Activated naive CD4-positive, alpha-beta T cell treated with anti-CD3 and anti-CD28 coated beads for 36 hours (primary cell): Measurements from ENCODE around the gene SPRR3. TPM values are rescaled to one million over a fixed set of nuclear protein-coding genes. Genes with fewer than 3 reads are reported as not detected.
"Not testable (repeated sequence)": the region's sequence is repeated elsewhere in the genome, so short reads cannot be mapped to it uniquely, and the experiment has no call there.

Source experiments
- CTCF ChIA-PET: fragments of 350-600 bp; sonication (Branson Sonifier 250); formaldehyde crosslinking; loops from one replicate; lab custom pipeline; 2021; ENCODE audit warnings: antibody characterized with exemption; lab: Charles Lee
- DNase-seq: peaks from one replicate; pipeline ENCODE4 v3.0.0-alpha.2; 2020
- H3K27ac Mint-ChIP-seq: one replicate; pipeline ENCODE4 v1.8.0; 2021; ENCODE audit warnings: mild to moderate bottlenecking, mixed read lengths
- H3K27me3 Mint-ChIP-seq: one replicate; pipeline ENCODE4 v1.8.0; 2021; ENCODE audit warnings: low read depth, mixed read lengths
- H3K36me3 Mint-ChIP-seq: one replicate; pipeline ENCODE4 v1.8.0; 2021; ENCODE audit warnings: low read depth, mixed read lengths
- H3K4me1 Mint-ChIP-seq: one replicate; pipeline ENCODE4 v1.8.0; 2021; ENCODE audit warnings: low read depth, mixed read lengths
- H3K4me3 Mint-ChIP-seq: one replicate; pipeline ENCODE4 v1.8.0; 2021; ENCODE audit warnings: mild to moderate bottlenecking, moderate library complexity, mixed read lengths
- H3K9me3 Mint-ChIP-seq: one replicate; pipeline ENCODE4 v1.8.0; 2021; ENCODE audit warnings: mixed read lengths
- intact Hi-C: fragments of 100-400 bp; cut with micrococcal nuclease; formaldehyde crosslinking; loops from one replicate; pipeline ENCODE4 v1.15.1; 2023
- total RNA-seq, 2 experiments: library from RNA; stranded (reverse); gene quantifications; one replicate each; pipeline ENCODE4 v1.2.3, GENCODE V29; 2021

SPRR3 gene
- total RNA-seq, 2 experiments from 2014 or later, result not detected

GRCh38 chr1:152993186-152993585, 8.4 kb upstream of the SPRR3 start:
- Mint-ChIP-seq H3K27ac (no peak overlapping the region), H3K9me3 (peaks cover 6% of the 10 kb centered on the region), H3K27me3 (peaks cover 18% of the 10 kb centered on the region), H3K36me3 (no peaks in the 10 kb centered on the region), H3K4me1 (no peaks in the 10 kb centered on the region), H3K4me3 (no peak overlapping the region)
- intact Hi-C loops, result no loop called here
- CTCF ChIA-PET, result no interaction called here
- DNase-seq, result no peak

GRCh38 chr1:152995842-152996241, 5.7 kb upstream of the SPRR3 start:
- intact Hi-C loops, result no loop called here
- Mint-ChIP-seq H3K27ac (no peak overlapping the region), H3K4me1 (no peaks in the 10 kb centered on the region), H3K4me3 (no peak overlapping the region), H3K36me3 (no peaks in the 10 kb centered on the region), H3K27me3 (peaks cover 15% of the 10 kb centered on the region), H3K9me3 (peaks cover 6% of the 10 kb centered on the region)
- no peak for DNase-seq
- CTCF ChIA-PET, result no interaction called here

- H3K4me1 Mint-ChIP-seq, result no peaks in the 10 kb centered on the region
- DNase-seq, result no peak
- no peak overlapping the region for H3K27ac Mint-ChIP-seq
- CTCF ChIA-PET, result no interaction called here
- no peaks in the 10 kb centered on the region for H3K36me3 Mint-ChIP-seq
- peaks cover 12% of the 10 kb centered on the region for H3K27me3 Mint-ChIP-seq
- intact Hi-C loops, result no loop called here
- peaks cover 6% of the 10 kb centered on the region for H3K9me3 Mint-ChIP-seq
- no peak overlapping the region for H3K4me3 Mint-ChIP-seq
Observed at GRCh38 chr1:152996633-152997400, 4.7 kb upstream of the SPRR3 start.

- Mint-ChIP-seq H3K4me1 (no peaks in the 10 kb centered on the region), H3K9me3 (peaks cover 6% of the 10 kb centered on the region), H3K27me3 (peaks cover 11% of the 10 kb centered on the region), H3K36me3 (no peaks in the 10 kb centered on the region), H3K27ac (no peak overlapping the region), H3K4me3 (no peak overlapping the region)
- CTCF ChIA-PET, result no interaction called here
- intact Hi-C loops, result no loop called here
- no peak for DNase-seq
Observed at GRCh38 chr1:152997901-152998300, 3.6 kb upstream of the SPRR3 start.

GRCh38 chr1:152998476-152998875, 3.1 kb upstream of the SPRR3 start:
- peaks cover 8% of the 10 kb centered on the region for H3K27me3 Mint-ChIP-seq
- no peaks in the 10 kb centered on the region for H3K4me1 Mint-ChIP-seq
- no peak for DNase-seq
- H3K4me3 Mint-ChIP-seq, result no peak overlapping the region
- H3K9me3 Mint-ChIP-seq, result peaks cover 6% of the 10 kb centered on the region
- H3K36me3 Mint-ChIP-seq, result no peaks in the 10 kb centered on the region
- CTCF ChIA-PET, result no interaction called here
- no peak overlapping the region for H3K27ac Mint-ChIP-seq
- intact Hi-C loops, result no loop called here

GRCh38 chr1:152999818-153000217, 1.7 kb upstream of the SPRR3 start:
- no peak overlapping the region for H3K27ac Mint-ChIP-seq
- peaks cover 6% of the 10 kb centered on the region for H3K9me3 Mint-ChIP-seq
- H3K36me3 Mint-ChIP-seq, result no peaks in the 10 kb centered on the region
- peaks cover 7% of the 10 kb centered on the region for H3K27me3 Mint-ChIP-seq
- no peak overlapping the region for H3K4me3 Mint-ChIP-seq
- no peaks in the 10 kb centered on the region for H3K4me1 Mint-ChIP-seq
- DNase-seq, result no peak
- intact Hi-C loops, result no loop called here
- CTCF ChIA-PET, result no interaction called here

- no peaks in the 10 kb centered on the region for H3K4me1 Mint-ChIP-seq
- H3K4me3 Mint-ChIP-seq, result no peak overlapping the region
- H3K27ac Mint-ChIP-seq, result no peak overlapping the region
- H3K27me3 Mint-ChIP-seq, result peaks cover 6% of the 10 kb centered on the region
- H3K36me3 Mint-ChIP-seq, result no peaks in the 10 kb centered on the region
- no peak for DNase-seq
- intact Hi-C loops, result no loop called here
- peaks cover 3% of the 10 kb centered on the region for H3K9me3 Mint-ChIP-seq
- CTCF ChIA-PET, result no interaction called here
Observed at GRCh38 chr1:153000294-153000693, 1.3 kb upstream of the SPRR3 start.

- H3K4me1 Mint-ChIP-seq, DNase-seq, H3K4me3 Mint-ChIP-seq, intact Hi-C loops, H3K36me3 Mint-ChIP-seq, CTCF ChIA-PET, H3K9me3 Mint-ChIP-seq, H3K27me3 Mint-ChIP-seq, H3K27ac Mint-ChIP-seq: not testable (repeated sequence)
Observed at GRCh38 chr1:153011235-153011758, 9.7 kb downstream of the SPRR3 start.

- DNase-seq, H3K36me3 Mint-ChIP-seq, H3K4me1 Mint-ChIP-seq, intact Hi-C loops, H3K9me3 Mint-ChIP-seq, H3K4me3 Mint-ChIP-seq, H3K27ac Mint-ChIP-seq, CTCF ChIA-PET: not testable (repeated sequence)
- peaks cover 27% of the 10 kb centered on the region for H3K27me3 Mint-ChIP-seq
Observed at GRCh38 chr1:153021829-153022228, 20.3 kb downstream of the SPRR3 start.

DNA sequence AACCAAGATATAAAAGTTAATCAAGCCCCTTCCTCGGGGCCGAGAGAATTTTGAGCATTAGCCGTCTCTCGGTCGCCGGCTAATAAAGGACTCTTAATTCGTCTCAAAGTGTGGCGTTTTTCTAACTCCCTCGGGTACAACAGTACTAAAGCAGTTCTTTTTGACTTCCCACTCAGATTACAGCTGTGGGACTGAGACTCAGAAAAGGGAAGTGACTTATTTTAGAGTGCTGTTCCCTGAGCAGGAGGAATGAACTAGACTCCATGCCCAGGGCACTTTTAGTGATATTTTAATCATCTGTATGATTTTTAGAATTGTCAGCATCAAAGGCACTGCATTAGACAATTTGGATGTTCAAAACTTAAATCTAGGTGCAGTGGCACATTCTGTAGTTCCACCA, 20.8 kb downstream of the SPRR3 start:
- intact Hi-C loops, H3K4me1 Mint-ChIP-seq, CTCF ChIA-PET, H3K4me3 Mint-ChIP-seq, H3K36me3 Mint-ChIP-seq, H3K27ac Mint-ChIP-seq, H3K9me3 Mint-ChIP-seq, DNase-seq: not testable (repeated sequence)
- peaks cover 27% of the 10 kb centered on the region for H3K27me3 Mint-ChIP-seq

DNA sequence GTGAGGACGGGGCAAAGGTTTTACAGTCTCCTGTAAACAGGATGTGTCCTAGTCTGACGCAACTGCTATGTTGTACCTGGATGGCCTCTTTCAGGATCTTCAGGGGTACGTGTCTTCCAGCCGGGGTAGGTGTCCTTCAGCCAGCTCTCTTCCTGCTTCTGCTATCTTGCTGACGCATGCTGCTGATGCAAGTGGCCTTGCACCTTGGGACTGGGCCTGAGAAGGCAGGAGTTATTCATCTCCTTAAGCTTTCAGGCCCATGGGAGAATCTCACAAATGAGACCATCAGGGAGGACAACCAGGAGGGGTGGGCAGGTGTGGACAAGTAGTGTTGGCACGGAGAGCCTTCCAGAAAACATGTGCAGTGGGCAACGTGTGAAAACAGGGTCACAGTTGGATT, 21.6 kb downstream of the SPRR3 start:
- no peak for DNase-seq
- Mint-ChIP-seq H3K27ac (no peak overlapping the region), H3K4me1 (no peaks in the 10 kb centered on the region), H3K4me3 (no peak overlapping the region), H3K36me3 (no peaks in the 10 kb centered on the region), H3K9me3 (no peaks in the 10 kb centered on the region), H3K27me3 (peaks cover 29% of the 10 kb centered on the region)
- CTCF ChIA-PET, result no interaction called here
- intact Hi-C loops, result no loop called here

DNA sequence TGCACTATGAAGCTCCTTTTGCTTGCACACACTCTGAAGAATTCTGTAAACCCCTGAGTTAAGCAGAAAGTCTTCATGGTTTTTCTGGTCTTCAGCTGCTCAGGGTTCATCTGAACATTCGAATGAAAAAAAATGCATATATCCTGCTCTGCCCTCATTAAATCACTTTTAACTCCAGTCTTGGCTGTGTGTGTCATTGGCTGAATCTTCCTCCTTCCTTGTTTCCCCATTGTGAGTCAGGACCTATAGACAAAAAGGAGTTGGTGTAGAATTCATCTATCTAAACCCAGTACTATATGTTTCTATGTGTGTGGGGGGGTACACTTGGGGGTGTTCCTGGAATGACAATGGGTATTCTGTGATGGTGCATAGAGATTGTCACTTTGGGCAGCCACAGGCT, 22.9 kb downstream of the SPRR3 start:
- CTCF ChIA-PET, result no interaction called here
- Mint-ChIP-seq H3K36me3 (no peaks in the 10 kb centered on the region), H3K9me3 (no peaks in the 10 kb centered on the region), H3K4me1 (no peaks in the 10 kb centered on the region), H3K27ac (no peak overlapping the region), H3K4me3 (no peak overlapping the region), H3K27me3 (peaks cover 25% of the 10 kb centered on the region)
- DNase-seq, result no peak
- intact Hi-C loops, result no loop called here

DNA sequence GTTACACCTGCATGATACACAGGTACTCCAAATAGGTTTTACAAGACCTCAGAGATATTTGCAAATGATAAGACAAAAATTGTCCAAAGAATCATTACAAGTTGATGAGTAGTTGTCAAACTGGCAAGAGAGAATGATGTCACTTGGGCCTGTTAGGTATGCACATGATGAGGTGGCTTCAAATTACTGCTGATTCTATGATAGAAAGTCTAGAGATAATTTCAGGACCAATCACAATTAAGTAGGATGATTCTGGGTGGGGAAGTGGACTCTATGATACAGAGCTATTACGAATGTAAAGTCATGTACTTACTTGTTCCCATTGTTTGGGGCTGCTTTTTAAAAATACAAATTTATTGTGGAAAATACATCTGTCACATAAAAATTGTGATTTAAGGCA, 24.2 kb downstream of the SPRR3 start:
- intact Hi-C loops, result no loop called here
- H3K27me3 Mint-ChIP-seq, result peaks cover 17% of the 10 kb centered on the region
- H3K4me1 Mint-ChIP-seq, result no peaks in the 10 kb centered on the region
- no peak overlapping the region for H3K4me3 Mint-ChIP-seq
- CTCF ChIA-PET, result no interaction called here
- H3K9me3 Mint-ChIP-seq, result no peaks in the 10 kb centered on the region
- H3K36me3 Mint-ChIP-seq, result no peaks in the 10 kb centered on the region
- no peak overlapping the region for H3K27ac Mint-ChIP-seq
- no peak for DNase-seq
